Hematopoietic multipotent progenitor cell treated with erythropoietin and hydrocortisone succinate and interleukin-3 and kit ligand, for 17 days (in vitro differentiated cells): ENCODE measurements around the gene CAMK2D.

Experiments
- DNase-seq: peaks from one replicate; pipeline ENCODE4 v3.0.0-alpha.2; 2015; ENCODE audit warnings: low spot score

The CAMK2D gene

DNA sequence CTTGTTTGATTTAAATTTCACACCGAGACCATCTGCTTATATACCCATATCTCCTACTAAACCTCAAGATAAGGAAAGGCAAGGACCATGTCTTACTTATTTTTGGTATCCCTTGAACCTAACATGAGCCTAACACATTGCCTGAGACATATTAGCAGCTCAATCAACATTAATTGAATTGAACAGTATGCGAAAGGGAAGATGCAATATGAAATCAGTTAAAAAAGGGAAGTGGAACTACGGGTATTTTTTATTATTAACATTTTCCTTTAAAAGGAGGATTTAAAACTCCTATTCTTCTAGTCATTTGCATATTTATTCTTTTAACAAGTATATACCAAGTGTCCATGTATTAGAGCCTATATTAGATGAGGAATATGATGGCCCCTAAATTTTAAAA, 197.0 kb downstream of the CAMK2D start:
- no peak for DNase-seq

DNA sequence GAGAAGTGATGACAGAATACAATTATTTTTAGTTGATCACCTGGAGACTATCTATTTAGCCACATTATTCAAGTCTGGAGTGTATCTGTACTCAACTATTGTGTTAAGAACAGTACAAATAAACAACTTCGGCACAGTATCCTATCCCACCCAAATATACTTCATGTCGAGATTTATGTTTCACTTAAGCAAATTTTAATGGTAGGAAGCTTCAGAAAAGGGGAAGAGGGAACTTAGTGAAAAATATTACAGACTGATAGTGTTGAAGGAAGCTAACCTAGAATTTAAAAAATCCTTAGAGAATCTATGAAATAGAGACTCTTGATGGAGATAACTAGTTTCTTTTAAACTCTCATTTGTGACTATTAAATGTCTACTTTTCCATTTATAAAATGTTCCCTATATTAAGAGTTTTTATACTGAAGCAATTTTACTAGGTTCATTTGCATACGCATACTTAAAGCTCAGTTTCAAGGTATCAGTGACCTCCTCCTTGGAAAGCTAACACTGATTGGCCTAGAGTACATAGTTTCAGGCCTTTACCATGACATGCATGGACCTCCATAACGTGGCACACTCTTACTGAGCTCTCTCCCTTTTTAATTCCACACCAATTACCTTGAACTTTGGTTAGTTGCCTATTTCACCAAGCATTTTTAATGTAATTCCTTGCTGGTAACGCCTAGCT, 197.7 kb downstream of the CAMK2D start:
- DNase-seq = no peak

- DNase-seq = no peak
Observed at GRCh38 chr4:113561758-113562157, 199.8 kb downstream of the CAMK2D start.

- DNase-seq = no peak
Observed at GRCh38 chr4:113561092-113561491, 200.4 kb downstream of the CAMK2D start.

DNA sequence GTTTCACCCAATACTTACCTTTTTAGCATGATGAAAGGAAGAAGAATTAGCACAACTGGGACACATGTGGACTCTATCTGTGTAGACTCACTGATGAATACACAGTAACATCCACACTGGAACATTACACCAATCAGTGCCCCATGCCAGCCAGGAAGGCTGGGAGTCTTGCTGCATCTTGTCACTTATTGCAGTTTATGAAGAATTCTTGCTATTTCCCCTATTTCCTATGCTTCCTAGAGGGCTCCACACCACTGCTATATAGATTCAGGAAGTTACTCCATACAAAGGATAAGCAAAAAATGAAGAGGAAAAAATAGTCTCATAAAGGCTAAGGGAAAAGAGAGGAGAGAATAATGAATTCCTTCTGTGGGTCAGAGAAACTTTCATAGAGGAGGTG, 201.0 kb downstream of the CAMK2D start:
- DNase-seq = no peak

- no peak for DNase-seq
Observed at GRCh38 chr4:113559947-113560346, 201.6 kb downstream of the CAMK2D start.

GRCh38 chr4:113556382-113557134, 205.0 kb downstream of the CAMK2D start:
- no peak for DNase-seq

- DNase-seq = no peak
Observed at GRCh38 chr4:113555868-113556267, 205.7 kb downstream of the CAMK2D start.

GRCh38 chr4:113553082-113553481, 208.5 kb downstream of the CAMK2D start:
- DNase-seq = no peak

DNA sequence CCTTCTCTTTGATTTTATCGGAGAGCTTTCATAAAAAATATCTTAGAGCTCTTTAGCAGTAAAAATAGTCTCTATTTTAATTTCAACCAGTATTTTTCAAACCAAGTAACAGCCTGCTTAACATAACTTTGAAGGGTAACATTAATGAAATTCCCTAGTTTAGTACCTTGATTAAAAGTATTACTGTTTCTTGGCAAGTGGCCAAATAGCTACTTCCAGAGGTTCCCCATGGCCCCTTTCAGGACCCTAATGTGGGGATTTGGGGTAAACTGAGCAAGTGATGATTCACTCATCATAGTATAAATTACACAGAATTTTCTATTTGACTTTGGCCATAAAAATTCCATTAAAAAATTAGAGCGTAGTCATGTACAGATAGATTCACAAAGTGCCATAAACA, 211.0 kb downstream of the CAMK2D start:
- no peak for DNase-seq

DNA sequence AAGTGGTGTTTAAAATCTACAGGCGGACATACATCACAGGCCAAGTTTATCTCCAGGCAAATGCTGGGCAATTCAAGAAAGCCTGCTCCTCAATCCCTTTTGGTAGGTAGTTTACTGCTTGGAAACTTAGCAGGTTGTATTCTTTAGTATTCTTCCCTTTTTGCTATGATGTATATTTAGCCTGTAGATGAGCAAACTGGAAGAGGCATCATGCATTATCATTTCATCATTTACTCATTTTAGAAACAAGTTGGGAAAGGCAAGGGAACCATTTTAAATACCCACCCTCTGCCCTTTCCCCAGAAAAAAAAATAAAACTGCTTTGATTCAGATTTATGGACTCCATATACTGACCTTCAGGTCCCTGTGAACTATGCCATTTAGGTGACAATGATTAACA, 213.2 kb downstream of the CAMK2D start:
- DNase-seq = no peak

DNA sequence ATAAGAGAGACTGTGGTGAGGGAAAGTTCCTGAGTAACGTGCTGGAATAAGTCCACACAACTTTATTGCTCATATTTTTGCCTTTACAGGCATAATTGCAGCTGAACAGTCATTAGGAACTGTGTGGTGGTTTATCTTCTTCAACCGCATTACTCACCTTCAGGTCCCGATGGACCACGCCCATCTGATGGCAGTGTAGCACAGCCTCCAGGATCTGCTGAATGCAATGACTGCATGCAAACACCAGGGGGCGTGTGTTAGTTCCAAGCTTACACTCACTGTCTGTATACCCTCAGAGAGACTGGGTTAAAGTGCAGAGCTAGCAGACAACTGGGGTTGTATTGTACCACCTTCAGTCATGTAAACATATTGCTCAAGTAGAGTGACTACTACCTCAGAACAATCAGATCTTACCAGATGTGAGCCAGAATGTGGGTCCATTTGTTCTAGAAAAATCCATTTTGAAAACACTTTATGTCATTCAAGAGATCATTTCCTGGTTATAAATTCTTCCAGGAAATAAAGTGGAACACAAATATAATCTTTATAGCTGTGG, 214.0 kb downstream of the CAMK2D start:
- DNase-seq = peak; percentile 77

- no peak for DNase-seq
Observed at GRCh38 chr4:113541933-113542332, 219.6 kb downstream of the CAMK2D start.

GRCh38 chr4:113540859-113541258, 220.7 kb downstream of the CAMK2D start:
- no peak for DNase-seq

DNA sequence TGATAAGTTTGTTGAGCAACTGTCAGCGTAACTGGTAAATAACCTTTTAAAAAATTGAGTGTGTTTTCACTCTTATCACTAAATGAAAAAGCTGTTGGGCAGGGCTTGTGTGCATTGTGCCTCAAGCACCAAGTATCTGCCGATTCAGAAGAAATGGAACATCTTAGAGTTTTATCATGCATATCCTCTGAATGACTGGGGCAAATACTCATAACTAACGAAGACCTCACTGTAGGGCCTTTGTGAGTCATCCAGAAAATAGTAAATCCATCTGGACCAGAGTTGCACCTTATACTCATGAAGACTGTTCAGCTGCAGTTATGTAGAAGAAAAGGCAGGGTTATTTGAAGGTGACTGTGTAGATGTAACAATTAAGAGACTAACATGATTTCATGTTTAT, 222.1 kb downstream of the CAMK2D start:
- no peak for DNase-seq

GRCh38 chr4:113537628-113538027, 223.9 kb downstream of the CAMK2D start:
- no peak for DNase-seq

- no peak for DNase-seq
Observed at GRCh38 chr4:113537203-113537602, 224.3 kb downstream of the CAMK2D start.

GRCh38 chr4:113534711-113535110, 226.8 kb downstream of the CAMK2D start:
- DNase-seq = no peak

GRCh38 chr4:113531572-113531971, 230.0 kb downstream of the CAMK2D start:
- DNase-seq = no peak

- no peak for DNase-seq
Observed at GRCh38 chr4:113528395-113528794, 233.1 kb downstream of the CAMK2D start.

DNA sequence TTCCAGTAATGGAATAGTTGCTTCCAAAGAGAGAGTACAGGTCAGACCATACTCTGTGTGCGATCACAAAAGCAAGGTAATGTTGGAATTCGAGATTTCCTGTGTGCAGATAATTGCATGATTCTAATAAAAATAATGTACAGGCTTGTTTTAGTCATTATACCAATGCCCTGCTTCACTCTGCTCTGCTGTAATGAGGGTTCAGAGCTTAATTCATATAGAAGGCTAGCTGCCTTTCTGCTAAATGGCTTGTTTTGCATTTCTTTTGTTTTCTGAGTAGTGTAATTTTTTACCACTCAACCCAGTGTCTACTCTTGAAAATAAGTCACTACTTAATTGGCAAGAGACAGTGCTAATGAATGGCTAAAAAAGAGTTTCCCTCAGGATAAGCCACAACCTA, 236.0 kb downstream of the CAMK2D start:
- DNase-seq = no peak

GRCh38 chr4:113524505-113525186, 236.9 kb downstream of the CAMK2D start:
- no peak for DNase-seq

GRCh38 chr4:113524096-113524495, 237.4 kb downstream of the CAMK2D start:
- DNase-seq = no peak
